Islet precursor cell (in vitro differentiated cells): ENCODE data around the gene FGFBP1.

Experiments used
- DNase-seq: peaks from one replicate; pipeline ENCODE4 v3.0.0-alpha.2; 2018

FGFBP1 gene

DNA sequence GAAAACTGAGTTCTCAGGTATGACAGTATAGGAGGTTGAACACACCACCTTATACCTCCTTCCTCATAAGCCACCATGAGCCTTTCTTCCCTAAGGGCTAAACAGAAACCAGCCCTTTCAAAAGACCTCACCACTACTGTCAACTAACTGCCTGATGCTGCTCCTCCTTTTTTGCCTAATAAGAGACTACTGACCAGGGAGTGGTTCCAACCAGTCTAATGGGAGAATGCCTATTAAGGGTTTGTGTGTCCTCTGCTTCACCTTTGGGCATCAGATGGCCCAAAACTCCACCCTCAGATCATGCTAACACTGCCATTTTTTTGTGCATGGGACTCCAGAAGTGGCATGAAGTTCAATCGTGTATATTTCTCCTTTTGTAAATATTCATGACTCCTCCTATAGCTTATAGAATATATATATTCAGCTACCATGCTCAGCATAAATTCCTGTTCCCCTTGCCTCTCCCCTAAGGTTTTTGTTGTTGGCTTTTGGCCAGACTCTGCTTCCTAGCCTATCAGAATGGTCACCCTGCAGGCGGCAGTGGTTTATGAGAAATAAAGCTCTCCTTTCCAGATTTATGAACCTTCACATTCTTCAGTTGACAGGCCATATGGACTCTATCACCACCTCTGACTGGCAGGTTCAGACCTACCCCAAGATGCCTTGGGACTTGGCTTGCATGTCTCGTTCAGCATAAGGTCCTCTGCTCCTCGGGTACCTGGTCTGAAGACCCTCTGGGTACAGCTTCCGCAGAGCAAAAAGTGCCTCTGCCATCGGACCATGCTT is 28.2 kb downstream of the FGFBP1 start:
- no peak for DNase-seq

- no peak for DNase-seq
These were observed 31.1 kb downstream of the FGFBP1 start for GRCh38 chr4:15907430-15907829.

DNA sequence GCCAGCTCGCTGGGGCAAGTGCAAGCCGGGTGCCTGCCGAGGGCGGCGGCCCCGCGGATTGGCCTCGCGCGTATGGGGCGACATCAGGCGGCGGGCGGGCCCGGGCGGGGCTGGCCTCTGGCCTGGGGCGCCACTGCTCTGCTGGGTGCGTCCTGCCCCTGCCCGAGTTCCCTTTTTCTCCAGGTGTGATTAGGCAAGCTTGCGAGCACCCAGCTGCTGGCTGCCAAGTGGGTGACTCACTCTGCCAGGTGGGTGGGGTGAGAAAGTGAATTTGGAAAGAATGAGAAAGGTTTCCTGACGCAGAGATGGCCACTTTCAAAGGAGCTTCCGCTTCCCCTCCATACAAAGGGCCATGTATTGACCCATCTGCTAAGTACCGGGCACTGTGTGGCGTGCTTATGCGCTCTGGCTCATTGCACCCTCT is 32.5 kb downstream of the FGFBP1 start:
- peak; percentile 93 for DNase-seq

DNA sequence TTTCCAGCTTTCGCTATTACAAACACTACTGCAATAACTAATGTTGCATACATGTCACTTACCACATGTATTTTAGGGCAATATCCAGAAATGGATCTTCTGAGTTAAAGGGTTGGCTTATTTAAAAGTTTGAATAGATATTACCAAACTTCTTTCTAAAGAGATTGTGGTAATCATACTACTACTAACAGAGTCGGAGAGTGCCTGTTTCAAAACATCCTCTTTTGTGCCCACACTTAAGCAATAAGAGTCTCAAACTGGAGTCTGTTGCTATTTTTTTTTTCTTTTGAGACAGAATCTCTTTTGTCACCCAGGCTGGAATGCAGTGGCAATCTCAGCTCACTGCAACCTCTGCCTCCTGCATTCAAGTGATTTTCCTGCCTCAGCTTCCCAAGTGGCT is 35.8 kb downstream of the FGFBP1 start:
- no peak for DNase-seq

DNA sequence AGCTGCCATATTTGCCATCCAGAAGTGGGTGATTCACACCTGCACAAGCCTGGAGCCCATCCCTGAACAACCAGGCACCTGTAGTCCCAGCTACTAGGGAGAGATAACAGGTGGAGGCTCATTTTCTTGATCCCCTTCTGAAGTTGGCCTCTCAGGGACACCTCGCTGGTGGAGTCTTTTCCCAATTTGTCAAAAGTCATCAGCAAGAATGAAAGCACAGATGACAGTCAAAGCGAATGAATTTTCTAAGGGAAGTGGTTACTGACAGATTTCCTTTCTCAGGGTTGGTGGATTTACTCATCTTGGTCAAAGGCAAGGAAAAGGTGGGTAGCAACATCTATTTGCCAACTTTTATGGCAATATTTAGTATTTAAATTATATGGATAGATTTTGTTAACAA is 36.5 kb downstream of the FGFBP1 start:
- DNase-seq, result no peak

DNA sequence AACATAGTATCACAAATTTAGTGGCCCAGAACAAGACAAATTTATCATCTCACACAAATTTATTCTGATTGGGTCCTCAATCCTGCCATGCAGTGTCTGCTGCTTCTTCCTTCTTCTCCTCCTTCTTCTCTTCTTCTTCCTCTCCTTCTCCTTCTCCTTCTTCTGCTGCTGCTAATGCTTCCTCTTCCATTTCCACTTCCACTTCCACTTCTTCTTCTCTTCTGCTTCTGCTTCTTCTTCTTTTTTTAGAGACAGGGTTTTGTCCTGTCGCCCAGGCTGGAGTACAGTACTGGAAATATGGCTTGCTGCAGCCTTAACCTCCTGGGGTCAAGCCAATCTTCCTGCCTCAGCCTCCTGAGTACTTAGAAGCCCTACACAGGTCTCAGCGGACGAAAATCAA is 37.5 kb downstream of the FGFBP1 start:
- DNase-seq, result no peak

GRCh38 chr4:15899511-15899910 is 39.0 kb downstream of the FGFBP1 start:
- no peak for DNase-seq

GRCh38 chr4:15898902-15899301 is 39.6 kb downstream of the FGFBP1 start:
- no peak for DNase-seq

DNA sequence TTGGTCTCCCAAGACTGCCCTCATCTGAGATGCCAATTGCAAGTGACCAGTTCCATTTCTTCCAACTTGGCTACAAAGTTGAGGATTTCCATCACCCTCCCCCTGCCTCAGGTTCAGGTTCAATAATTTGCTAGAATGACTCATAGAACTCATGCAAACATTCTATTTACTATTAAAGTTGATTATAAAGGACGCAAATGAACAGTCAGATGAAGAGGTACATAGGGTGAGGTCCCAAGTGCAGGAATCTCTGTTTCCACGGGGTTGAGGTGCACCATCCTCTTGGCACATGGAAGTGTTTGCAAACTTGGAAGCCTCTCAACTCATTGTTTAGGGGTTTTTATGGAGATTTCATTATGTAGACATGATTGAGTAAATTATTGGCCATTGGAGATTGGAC is 41.0 kb downstream of the FGFBP1 start:
- no peak for DNase-seq

DNA sequence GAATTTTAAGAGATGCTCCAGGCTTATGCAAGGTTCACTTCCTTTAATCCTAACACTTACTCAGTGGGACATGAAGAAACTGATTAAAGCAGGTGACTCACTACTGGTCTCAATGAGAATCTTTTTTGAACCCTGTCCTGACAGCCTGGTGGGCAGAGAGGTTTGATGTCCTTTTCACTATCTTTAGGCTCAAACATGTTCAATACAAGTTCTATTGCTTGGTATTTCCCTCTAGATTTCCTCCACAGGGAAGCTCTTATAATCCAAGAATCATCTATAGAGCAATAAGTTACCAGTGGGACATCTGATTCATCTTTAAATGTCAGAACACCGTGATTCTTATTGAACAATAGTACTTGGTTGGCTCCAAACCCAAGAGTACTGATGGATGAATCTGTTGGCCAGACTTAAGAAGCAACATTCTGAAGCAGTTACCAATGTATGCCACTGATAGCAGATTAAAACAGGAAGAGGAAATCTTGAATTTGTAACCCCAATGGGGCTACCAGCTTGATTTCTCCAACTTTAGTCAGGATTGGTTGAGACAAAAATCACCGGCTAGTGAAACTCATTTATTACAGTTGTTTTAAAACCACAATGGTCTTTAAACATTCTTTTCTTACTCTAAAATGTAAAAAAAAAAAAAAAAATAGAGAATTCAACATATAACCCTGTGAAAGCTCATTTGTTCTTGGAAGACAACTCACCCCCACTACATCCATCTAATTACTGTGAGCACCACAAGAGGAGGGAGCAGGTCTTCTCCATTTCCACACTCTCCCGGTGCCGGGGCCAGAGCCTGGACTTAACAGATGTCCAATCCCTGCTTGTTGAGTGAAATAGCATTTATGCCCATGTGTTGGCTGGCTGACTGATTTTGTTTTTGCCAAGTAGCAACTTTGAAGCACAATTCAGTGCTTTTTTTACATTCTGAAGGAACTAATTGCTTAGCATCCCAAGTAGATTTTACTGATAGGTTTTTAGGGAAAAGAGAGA is 43.3 kb downstream of the FGFBP1 start:
- DNase-seq, result no peak

DNA sequence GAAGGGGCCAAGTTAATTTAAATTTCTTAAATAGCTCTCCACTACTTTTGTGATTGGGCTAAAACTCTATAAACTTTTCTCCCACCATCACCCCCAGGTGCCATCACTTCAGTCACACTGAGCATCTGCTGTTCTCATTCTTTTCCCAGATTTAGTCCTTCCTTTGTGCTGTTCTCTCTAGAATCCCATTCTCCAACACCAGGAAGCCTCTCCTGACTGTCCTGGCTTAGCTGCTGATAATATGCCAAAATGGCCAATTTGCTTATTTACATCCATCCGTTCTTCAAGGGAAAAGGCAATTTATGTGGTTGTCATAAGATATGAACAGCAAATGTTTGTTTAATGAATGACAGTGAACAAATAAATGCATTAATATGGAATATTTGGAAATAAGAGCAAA is 44.1 kb downstream of the FGFBP1 start:
- DNase-seq, result peak; percentile 1

DNA sequence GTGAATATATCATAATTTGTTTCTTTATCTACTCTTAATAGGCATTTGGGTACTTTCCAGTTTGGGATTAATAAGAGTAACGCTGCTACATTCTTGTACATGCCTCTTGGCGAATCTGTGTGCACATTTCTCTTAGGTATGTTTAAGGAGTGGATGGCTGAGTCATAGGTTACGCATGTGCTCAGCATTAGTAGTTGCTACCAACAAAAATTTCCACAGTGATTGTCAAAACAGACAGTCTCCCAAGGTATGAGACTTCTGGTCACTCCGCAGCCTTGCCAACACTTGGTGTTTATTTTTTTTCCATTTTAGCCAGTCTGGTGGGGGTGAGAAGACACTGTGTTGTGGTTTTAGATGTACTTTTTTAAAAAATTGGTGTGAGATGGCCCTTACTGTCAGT is 44.6 kb downstream of the FGFBP1 start:
- peak; percentile 57 for DNase-seq

- no peak for DNase-seq
These were observed 47.2 kb downstream of the FGFBP1 start for GRCh38 chr4:15891312-15891711.

GRCh38 chr4:15890246-15890829 is 48.2 kb downstream of the FGFBP1 start:
- peak; percentile 0 for DNase-seq

- DNase-seq, result no peak
These were observed 50.0 kb downstream of the FGFBP1 start for GRCh38 chr4:15888515-15888914.
